IMR-90 (cell line): ENCODE measurements around the gene AGPAT3. TPM values are rescaled to one million over a fixed set of nuclear protein-coding genes. Genes with fewer than 3 reads are reported as not detected.

ENCODE experiments used
- ATAC-seq: fragments of 200-7000 bp; cut with Tn5 transposase; 2 replicates; pipeline ENCODE4 v1.9.1; 2020; ENCODE audit warnings: low read depth, mild to moderate bottlenecking, moderate library complexity
- BruUV-seq: library from RNA; stranded (reverse); fragments of 400-500 nt; replicated peaks from 2 replicates; lab custom pipeline; 2021; lab: Mats Ljungman, UMichigan
- CTCF ChIA-PET: fragments of 300-600 bp; formaldehyde crosslinking; extraction: SDS; loops from one replicate; lab custom pipeline; 2021; ENCODE audit warnings: antibody characterized with exemption; lab: Yijun Ruan, JAX
- POLR2A ChIA-PET: fragments of 300-600 bp; sonication (Branson Sonifier 250); formaldehyde crosslinking; loops from one replicate; lab custom pipeline; 2022; ENCODE audit warnings: antibody characterized with exemption; ENCODE audit not compliant: unreplicated experiment; lab: Charles Lee
- DNase-seq: peaks from one replicate; pipeline ENCODE4 v3.0.0; 2013
- H2AFZ ChIP-seq: replicated peaks from 2 replicates; pipeline ENCODE3; 2013; ENCODE audit warnings: low read length, mild to moderate bottlenecking; ENCODE audit not compliant: poor library complexity
- H2AK5ac ChIP-seq: 2 replicates; pipeline ENCODE4 v1.6.1; 2013; ENCODE audit warnings: low read depth, low read length, inconsistent platforms
- H2AK9ac ChIP-seq: replicated peaks from 2 replicates; pipeline ENCODE3; 2013; ENCODE audit warnings: mild to moderate bottlenecking, low read depth, low read length, moderate library complexity; ENCODE audit not compliant: poor library complexity
- H2BK120ac ChIP-seq: 2 replicates; pipeline ENCODE4 v1.6.1; 2013; ENCODE audit warnings: low read depth, low read length, inconsistent platforms
- H2BK15ac ChIP-seq: 3 replicates; pipeline ENCODE4 v1.6.1; 2013; ENCODE audit warnings: low read depth, low read length, inconsistent platforms
- H2BK20ac ChIP-seq: 2 replicates; pipeline ENCODE4 v1.6.1; 2013; ENCODE audit warnings: low read depth, mild to moderate bottlenecking, inconsistent platforms, low read length, moderate library complexity
- H2BK5ac ChIP-seq: 2 replicates; pipeline ENCODE4 v1.6.1; 2013; ENCODE audit warnings: mild to moderate bottlenecking, low read depth, low read length, inconsistent platforms; ENCODE audit not compliant: poor library complexity, severe bottlenecking
- H3K14ac ChIP-seq: replicated peaks from 2 replicates; pipeline ENCODE4 v1.6.1; 2013; ENCODE audit warnings: low read depth, low read length, inconsistent platforms
- H3K18ac ChIP-seq: 2 replicates; pipeline ENCODE4 v1.6.1; 2013; ENCODE audit warnings: low read depth, low read length, control low read depth
- H3K23ac ChIP-seq: 2 replicates; pipeline ENCODE4 v1.6.1; 2013; ENCODE audit warnings: low read depth, low read length, inconsistent platforms
- H3K27ac ChIP-seq: 2 replicates; pipeline ENCODE4 v1.5.1; 2013; ENCODE audit warnings: mild to moderate bottlenecking, control low read depth, low read length; ENCODE audit not compliant: insufficient read depth
- H3K27me3 ChIP-seq: 2 replicates; pipeline ENCODE4 v1.6.1; 2013; ENCODE audit warnings: low read length; ENCODE audit not compliant: control insufficient read depth, insufficient read depth
- H3K36me3 ChIP-seq: 2 replicates; pipeline ENCODE4 v1.6.1; 2013; ENCODE audit warnings: low read length, mixed read lengths; ENCODE audit not compliant: control insufficient read depth, insufficient read depth
- H3K4ac ChIP-seq: 2 replicates; pipeline ENCODE4 v1.6.1; 2013; ENCODE audit warnings: low read depth, low read length, inconsistent platforms
- H3K4me1 ChIP-seq: 2 replicates; pipeline ENCODE4 v1.6.1; 2013; ENCODE audit warnings: low read length, mixed read lengths; ENCODE audit not compliant: control insufficient read depth, insufficient read depth
- H3K4me2 ChIP-seq: 2 replicates; pipeline ENCODE4 v1.6.1; 2013; ENCODE audit warnings: low read depth, mild to moderate bottlenecking, control low read depth, low read length, moderate library complexity
- H3K4me3 ChIP-seq: 2 replicates; pipeline ENCODE4 v1.5.1; 2013; ENCODE audit warnings: low read depth, mild to moderate bottlenecking, control low read depth, low read length, moderate library complexity; ENCODE audit not compliant: insufficient read depth
- H3K56ac ChIP-seq: 2 replicates; pipeline ENCODE4 v1.6.1; 2013; ENCODE audit warnings: low read length, inconsistent platforms; ENCODE audit not compliant: insufficient read depth; ENCODE audit errors: extremely low read depth
- H3K79me1 ChIP-seq, 2 experiments: 2 replicates each; pipeline ENCODE4 v1.6.1; 2013; ENCODE audit warnings: low read length in 2 of 2, inconsistent platforms in 1 of 2, low read depth in 1 of 2
- H3K9ac ChIP-seq: 2 replicates; pipeline ENCODE4 v1.6.1; 2013; ENCODE audit warnings: low read depth, low read length, control low read depth
- H3K9me1 ChIP-seq: 2 replicates; pipeline ENCODE4 v1.6.1; 2013; ENCODE audit warnings: low read length, inconsistent platforms; ENCODE audit not compliant: insufficient read depth
- H3K9me3 ChIP-seq: 2 replicates; pipeline ENCODE4 v1.6.1; 2013; ENCODE audit warnings: low read length; ENCODE audit not compliant: control insufficient read depth, insufficient read depth
- H4K20me1 ChIP-seq: 2 replicates; pipeline ENCODE4 v1.6.1; 2013; ENCODE audit warnings: low read length, inconsistent platforms; ENCODE audit not compliant: insufficient read depth
- H4K5ac ChIP-seq: 2 replicates; pipeline ENCODE4 v1.6.1; 2013; ENCODE audit warnings: mild to moderate bottlenecking, low read depth, low read length, control low read depth
- H4K8ac ChIP-seq, 2 experiments: 2 replicates each; pipeline ENCODE4 v1.6.1; 2013; ENCODE audit warnings: low read depth in 2 of 2, low read length in 2 of 2, control low read depth in 1 of 2, inconsistent platforms in 1 of 2
- H4K91ac ChIP-seq: 2 replicates; pipeline ENCODE4 v1.6.1; 2013; ENCODE audit warnings: low read depth, low read length, inconsistent platforms; ENCODE audit not compliant: insufficient read depth
- BHLHE40 ChIP-seq: fragments of 150-350 bp; IDR thresholded peaks from 2 replicates; pipeline ENCODE4 v1.6.1; 2016; ENCODE audit warnings: mild to moderate bottlenecking, low read depth, low read length
- CEBPB ChIP-seq: IDR thresholded peaks from 2 replicates; pipeline ENCODE4 v1.6.1; 2012; ENCODE audit warnings: low read depth, low read length, improper control_type of control experiment
- CHD1 ChIP-seq: IDR thresholded peaks from 2 replicates; pipeline ENCODE4 v1.6.1; 2012; ENCODE audit warnings: low read depth, low read length, improper control_type of control experiment
- CTCF ChIP-seq: conservative IDR thresholded peaks from 2 replicates; pipeline ENCODE4 v1.5.1; 2012; ENCODE audit warnings: mild to moderate bottlenecking, low read depth, low read length, improper control_type of control experiment
- ELK1 ChIP-seq: fragments of 150-350 bp; IDR thresholded peaks from 2 replicates; pipeline ENCODE4 v1.6.1; 2016; ENCODE audit warnings: low read depth, mild to moderate bottlenecking, low read length, moderate library complexity, borderline replicate concordance
- FOS ChIP-seq: fragments of 150-350 bp; IDR thresholded peaks from 2 replicates; pipeline ENCODE4 v1.6.1; 2016; ENCODE audit warnings: low read depth, low read length
- MAFK ChIP-seq: IDR thresholded peaks from 2 replicates; pipeline ENCODE4 v1.6.1; 2012; ENCODE audit warnings: low read depth, low read length, improper control_type of control experiment
- MAZ ChIP-seq: IDR thresholded peaks from 2 replicates; pipeline ENCODE4 v1.6.1; 2012; ENCODE audit warnings: low read depth, mild to moderate bottlenecking, low read length, improper control_type of control experiment, moderate library complexity, borderline replicate concordance
- MXI1 ChIP-seq: IDR thresholded peaks from 2 replicates; pipeline ENCODE4 v1.6.1; 2012; ENCODE audit warnings: low read depth, mild to moderate bottlenecking, low read length, moderate library complexity, borderline replicate concordance
- NFE2L2 ChIP-seq: fragments of 150-350 bp; IDR thresholded peaks from 2 replicates; pipeline ENCODE4 v1.6.1; 2016; ENCODE audit warnings: low read depth, mild to moderate bottlenecking, low read length
- POLR2A ChIP-seq: IDR thresholded peaks from 2 replicates; pipeline ENCODE4 v1.6.1; 2012; ENCODE audit warnings: mild to moderate bottlenecking, low read depth, low read length
- RCOR1 ChIP-seq: IDR thresholded peaks from 2 replicates; pipeline ENCODE4 v1.6.1; 2012; ENCODE audit warnings: mild to moderate bottlenecking, low read length, improper control_type of control experiment; ENCODE audit not compliant: insufficient replicate concordance
- RFX5 ChIP-seq: IDR thresholded peaks from 2 replicates; pipeline ENCODE4 v1.8.0; 2012; ENCODE audit warnings: low read depth, mild to moderate bottlenecking, low read length, moderate library complexity
- USF2 ChIP-seq: fragments of 150-350 bp; IDR thresholded peaks from 2 replicates; pipeline ENCODE4 v1.6.1; 2017; ENCODE audit warnings: mild to moderate bottlenecking, antibody characterized with exemption, low read length, low read depth
- WGBS, 2 experiments: methylation state at CpG; one replicate each; pipeline versions ENCODE4 v1.1.5 to v1.1.7; 2013; ENCODE audit warnings: missing lambda C conversion rate in 2 of 2; ENCODE audit not compliant: insufficient read length in 1 of 2; ENCODE audit errors: extremely low coverage in 2 of 2; 5-methylcytosine and 5-hydroxymethylcytosine counted together
- dilution Hi-C: fragments of 300-500 bp; cut with HindIII; formaldehyde crosslinking; loops from one replicate; pipeline ENCODE4 v1.14.3; 2018; ENCODE audit warnings: low sequenced_read_pairs; ENCODE audit not compliant: unreplicated experiment
- in situ Hi-C: fragments of 300-500 bp; cut with MboI; formaldehyde crosslinking; loops from 3 replicates; pipeline ENCODE4 v1.14.3; 2019; ENCODE audit warnings: low sequenced_read_pairs, inconsistent platforms, mixed read lengths
- intact Hi-C: fragments of 100-400 bp; cut with micrococcal nuclease; formaldehyde crosslinking; loops from 2 replicates; pipeline ENCODE4 v1.10.0; 2022
- polyA plus RNA-seq, 3 experiments: library from polyadenylated mRNA; depleted of rRNA; stranded (reverse); fragments of >200 nt; gene quantifications; 2 replicates each; pipeline ENCODE4 v1.2.3, GENCODE V29; 2012; ENCODE audit warnings: low replicate concordance in 1 of 3
- total RNA-seq: library from RNA; depleted of rRNA; stranded (reverse); fragments of >200 nt; gene quantifications from 2 replicates; pipeline ENCODE4 v1.2.3, GENCODE V29; 2012

AGPAT3 gene
- total and polyA plus RNA-seq, 2 of the 4 experiments (the other 2 are of a cell fraction), result 27.1 to 38.7 TPM

GRCh38 chr21:43874085-43874805 is 9.2 kb downstream of the AGPAT3 start:
- Histone ChIP-seq H2AFZ (no peak overlapping the region), H3K9me3 (no peaks in the 10 kb centered on the region), H3K4me1 (no peaks in the 10 kb centered on the region), H3K23ac (no peak overlapping the region), H3K9me1 (peaks cover 8% of the 10 kb centered on the region; the same call in 1 of the 2 replicates), H4K91ac (no peak overlapping the region), H3K27ac (no peak overlapping the region), H2BK20ac (no peak overlapping the region), H2BK120ac (no peak overlapping the region), H3K18ac (no peak overlapping the region), H3K4me3 (no peak overlapping the region), H3K4ac (no peak overlapping the region), H3K27me3 (no peaks in the 10 kb centered on the region), H3K9ac (no peak overlapping the region), H2BK15ac (no peak overlapping the region), H2AK9ac (no peak overlapping the region), H4K20me1 (peaks cover 57% of the 10 kb centered on the region), H3K79me1 (peaks cover 34 to 74% of the 10 kb centered on the region in 2 experiments), H3K56ac (no peak overlapping the region), H3K4me2 (no peak overlapping the region), H2BK5ac (no peak overlapping the region), H4K5ac (no peak overlapping the region), H2AK5ac (no peak overlapping the region), H3K14ac (no peak overlapping the region), H4K8ac (no peak overlapping the region), H3K36me3 (peaks cover 9% of the 10 kb centered on the region)
- CTCF ChIA-PET, result no interaction called here
- POLR2A ChIA-PET, result no interaction called here
- no peak for DNase-seq
- no peak for TF ChIP-seq MAZ
- TF ChIP-seq MXI1, result no peak
- TF ChIP-seq ELK1, result no peak
- TF ChIP-seq CHD1, result no peak
- TF ChIP-seq BHLHE40, result no peak
- TF ChIP-seq NFE2L2, result no peak
- no peak for TF ChIP-seq USF2
- no peak for TF ChIP-seq CTCF
- TF ChIP-seq CEBPB, result no peak
- TF ChIP-seq RFX5, result no peak
- TF ChIP-seq POLR2A, result no peak
- TF ChIP-seq RCOR1, result no peak
- TF ChIP-seq MAFK, result no peak
- TF ChIP-seq FOS, result no peak
- WGBS, 2 experiments, result 96% methylated on average over 4 of the region's 12 CpGs; no CpG with 5 or more reads in 1 of the 2 experiments
- in situ Hi-C loops, result no loop called here
- intact Hi-C loops, result no loop called here
- no peak for ATAC-seq
- no TSS peak for BruUV-seq
- dilution Hi-C loops, result no loop called here
